ENCODE data around the gene RPS6KB2.
A peak's percentile ranks its signal among the peaks of the same experiment; 100 is the strongest.

The RPS6KB2 gene

DNA sequence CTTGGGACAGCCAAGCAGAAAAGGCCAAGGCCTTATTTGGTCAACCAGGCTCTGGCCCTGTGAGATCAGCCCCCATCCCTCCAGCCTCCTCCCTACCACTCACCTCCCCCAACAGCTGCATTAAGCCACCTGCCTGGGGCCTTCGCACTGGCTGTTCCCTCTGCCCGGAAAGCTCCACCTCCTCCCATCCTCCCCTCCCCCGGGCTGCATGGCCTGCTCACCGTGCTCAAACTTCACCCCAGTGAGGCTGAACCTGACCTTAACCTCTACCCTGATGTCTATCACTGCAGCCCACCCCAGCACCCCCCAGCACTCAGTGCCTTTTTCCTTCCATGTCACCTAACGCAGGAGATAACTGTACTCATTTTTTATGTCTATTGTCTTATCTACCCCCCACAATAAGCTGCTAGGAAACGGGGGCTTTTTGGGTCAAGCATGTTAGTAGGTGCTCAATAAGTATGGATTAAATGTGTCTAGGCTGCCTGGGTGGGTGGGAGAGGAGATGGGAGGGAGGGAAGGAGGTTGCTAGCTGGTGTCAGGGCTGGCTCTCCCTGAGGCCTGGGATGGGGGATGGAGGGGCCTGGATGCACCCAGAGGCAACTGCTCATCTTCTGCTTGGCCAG is 8.3 kb downstream of the RPS6KB2 start:
- DNase-seq (ENCODE audit: extremely low read depth, low read depth): no peak

GRCh38 chr11:67437082-67437808 is 9.0 kb downstream of the RPS6KB2 start, which contains the start of gene PTPRCAP:
TSS of gene PTPRCAP (minus strand) at chr11:67437682. CDS start at chr11:67437619, 63 bp downstream.
- H3K4me3 ChIP-seq (replicated peaks; ENCODE audit: low read depth, low read length): no peak within 1 kb of the TSS
- no peak for DNase-seq (ENCODE audit: extremely low read depth, low read depth)
- TF ChIP-seq, protein P1, sequence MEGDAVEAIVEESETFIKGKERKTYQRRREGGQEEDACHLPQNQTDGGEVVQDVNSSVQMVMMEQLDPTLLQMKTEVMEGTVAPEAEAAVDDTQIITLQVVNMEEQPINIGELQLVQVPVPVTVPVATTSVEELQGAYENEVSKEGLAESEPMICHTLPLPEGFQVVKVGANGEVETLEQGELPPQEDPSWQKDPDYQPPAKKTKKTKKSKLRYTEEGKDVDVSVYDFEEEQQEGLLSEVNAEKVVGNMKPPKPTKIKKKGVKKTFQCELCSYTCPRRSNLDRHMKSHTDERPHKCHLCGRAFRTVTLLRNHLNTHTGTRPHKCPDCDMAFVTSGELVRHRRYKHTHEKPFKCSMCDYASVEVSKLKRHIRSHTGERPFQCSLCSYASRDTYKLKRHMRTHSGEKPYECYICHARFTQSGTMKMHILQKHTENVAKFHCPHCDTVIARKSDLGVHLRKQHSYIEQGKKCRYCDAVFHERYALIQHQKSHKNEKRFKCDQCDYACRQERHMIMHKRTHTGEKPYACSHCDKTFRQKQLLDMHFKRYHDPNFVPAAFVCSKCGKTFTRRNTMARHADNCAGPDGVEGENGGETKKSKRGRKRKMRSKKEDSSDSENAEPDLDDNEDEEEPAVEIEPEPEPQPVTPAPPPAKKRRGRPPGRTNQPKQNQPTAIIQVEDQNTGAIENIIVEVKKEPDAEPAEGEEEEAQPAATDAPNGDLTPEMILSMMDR (IDR thresholded peaks at IDR 0.05; ENCODE audit: low read depth, low read length, missing control alignments): no peak

More for the DNA sequence above, 8.3 kb downstream of the RPS6KB2 start:
- H3K4me3 ChIP-seq (replicated peaks; ENCODE audit: low read depth, low read length): no peak overlapping the region
- TF ChIP-seq, protein P1 (IDR thresholded peaks at IDR 0.05; ENCODE audit: low read depth, low read length, missing control alignments): no peak

- no peak overlapping the region for H3K4me3 ChIP-seq (replicated peaks; ENCODE audit: low read depth, low read length)
Observed at GRCh38 chr11:67437809-67438157, 9.5 kb downstream of the RPS6KB2 start.

DNA sequence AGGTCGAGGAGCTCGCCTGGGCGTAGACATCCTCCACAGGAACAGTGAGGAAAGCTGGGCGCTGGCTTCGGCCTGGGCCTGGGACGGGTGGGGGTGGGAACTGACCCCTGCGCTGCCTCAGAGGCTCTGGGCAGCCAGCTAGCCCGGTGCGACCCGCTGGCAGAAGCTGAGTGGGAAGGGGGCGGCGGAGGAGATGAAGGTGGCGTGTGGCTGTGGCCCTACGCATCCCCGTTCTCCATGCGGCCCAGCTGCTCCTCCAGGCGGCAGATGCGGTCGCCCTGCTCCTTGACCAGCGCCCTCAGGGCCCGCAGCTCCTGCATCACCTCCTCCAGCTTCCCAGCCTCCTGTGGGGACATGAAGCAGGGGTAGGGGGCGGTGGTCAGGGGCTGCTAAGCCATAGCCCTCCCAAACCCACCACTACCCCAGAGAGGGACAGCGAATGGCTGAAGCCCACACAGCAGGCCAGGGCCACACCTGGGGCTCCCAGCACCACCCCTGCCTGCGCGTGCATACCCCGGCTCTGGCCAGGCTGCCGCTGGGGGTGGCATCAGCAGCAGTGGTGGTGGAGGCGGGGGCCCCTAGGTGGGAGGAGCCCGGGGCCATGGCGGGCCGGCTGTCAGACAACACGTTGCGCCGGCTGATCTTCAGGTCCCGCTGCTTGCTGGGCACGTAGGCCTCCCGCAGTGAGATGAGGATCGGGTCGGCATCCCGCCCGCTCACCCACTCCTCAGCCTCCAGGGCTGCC is 10.0 kb downstream of the RPS6KB2 start:
- no peak overlapping the region for H3K4me3 ChIP-seq (replicated peaks; ENCODE audit: low read depth, low read length)
- TF ChIP-seq, protein P1 (IDR thresholded peaks at IDR 0.05; ENCODE audit: low read depth, low read length, missing control alignments): no peak
- no peak for DNase-seq (ENCODE audit: extremely low read depth, low read depth)

More at GRCh38 chr11:67437809-67438157, 9.5 kb downstream of the RPS6KB2 start:
- TF ChIP-seq, protein P1 (IDR thresholded peaks at IDR 0.05; ENCODE audit: low read depth, low read length, missing control alignments): no peak
- no peak for DNase-seq (ENCODE audit: extremely low read depth, low read depth)

GRCh38 chr11:67439321-67440228 is 11.3 kb downstream of the RPS6KB2 start:
- no peak for DNase-seq (ENCODE audit: extremely low read depth, low read depth)
- TF ChIP-seq, protein P1 (IDR thresholded peaks at IDR 0.05; ENCODE audit: low read depth, low read length, missing control alignments): peak; percentile 5
- no peak overlapping the region for H3K4me3 ChIP-seq (replicated peaks; ENCODE audit: low read depth, low read length)
